H1 (cell line): ENCODE results near the gene MFAP1. TPM values are rescaled to one million over a fixed set of nuclear protein-coding genes. Genes with fewer than 3 reads are reported as not detected.

Experiments
- JUND ChIP-seq: IDR thresholded peaks from 2 replicates; pipeline ENCODE4 v1.6.1; 2011; ENCODE audit warnings: mild to moderate bottlenecking, improper control_type of control experiment, low read length
- MAFK ChIP-seq: IDR thresholded peaks from 2 replicates; pipeline ENCODE4 v1.6.1; 2012; ENCODE audit warnings: low read depth, mild to moderate bottlenecking, improper control_type of control experiment, low read length
- polyA plus RNA-seq, 7 experiments: library from polyadenylated mRNA; depleted of rRNA in 3 of 7; stranded (reverse) in 5 of 7; unstranded in 2 of 7; fragments of >200 nt in 5 of 7; fragments of 200-250 nt in 2 of 7; gene quantifications; 1 replicate in 5 of 7; 2 replicates in 1 of 7; 4 replicates in 1 of 7; pipeline versions ENCODE4 v1.2.1 to v1.2.3, GENCODE V29; 2011 to 2013; ENCODE audit warnings: missing spikeins in 2 of 7, mixed read lengths in 2 of 7
- total RNA-seq: library from RNA; stranded (reverse); fragmentation: NEBNext Ultra II Directional; extraction: Animal tissue kit (Norgen Biotek cat#: 25700); gene quantifications from 2 replicates; pipeline ENCODE4 v1.2.1, GENCODE V29; 2021
- TF ChIP-seq, protein P1 (sequence below), 3 experiments: IDR thresholded peaks; 1 replicate in 2 of 3; 2 replicates in 1 of 3; pipeline versions ENCODE4 v1.5.1 to v1.6.1; 2011; ENCODE audit warnings: low read length in 3 of 3, mild to moderate bottlenecking in 3 of 3, inconsistent platforms in 2 of 3, low read depth in 1 of 3, moderate library complexity in 1 of 3; ENCODE audit not compliant: insufficient read depth in 1 of 3; ENCODE audit errors: control extremely low read depth in 1 of 3

Gene MFAP1
- total and polyA plus RNA-seq, 2 of the 8 experiments (the other 6 are each of a cell fraction or from before 2014, with no cell fraction given) = 23.6 to 36.7 TPM

DNA sequence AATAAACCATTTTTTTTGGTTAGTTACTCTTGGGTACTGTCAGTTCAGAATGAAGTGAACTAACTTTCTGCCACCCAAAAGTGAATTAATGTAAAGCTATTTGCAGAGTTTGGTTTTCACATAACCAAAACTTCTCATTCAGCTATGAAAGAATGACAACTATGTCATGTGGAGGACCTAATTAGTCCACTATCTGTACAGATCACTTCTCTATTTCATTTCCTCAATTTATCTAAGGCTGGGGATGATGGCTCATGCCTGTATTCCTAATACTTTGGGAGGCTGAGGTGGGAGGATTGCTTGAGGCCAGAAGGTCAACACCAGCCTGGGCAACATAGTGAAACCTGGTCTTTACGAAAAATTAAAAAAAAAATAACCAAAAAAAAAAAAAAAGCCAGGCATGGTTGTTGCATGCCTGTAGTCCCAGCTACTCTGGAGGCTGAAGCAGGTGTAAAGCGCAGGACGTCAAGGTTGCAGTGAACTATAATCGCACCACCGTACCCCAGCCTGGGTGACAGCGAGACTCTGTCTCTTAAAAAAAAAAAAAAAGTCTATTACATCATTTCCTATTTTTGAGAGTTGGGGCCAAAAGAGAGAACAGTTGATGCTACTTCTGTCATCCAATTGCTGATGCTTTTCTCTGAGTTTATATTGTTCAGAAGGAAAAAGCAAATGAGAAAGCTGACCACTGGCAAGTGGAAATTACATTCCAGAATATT is 15.4 kb downstream of the MFAP1 start (continued):
- TF ChIP-seq, protein P1, sequence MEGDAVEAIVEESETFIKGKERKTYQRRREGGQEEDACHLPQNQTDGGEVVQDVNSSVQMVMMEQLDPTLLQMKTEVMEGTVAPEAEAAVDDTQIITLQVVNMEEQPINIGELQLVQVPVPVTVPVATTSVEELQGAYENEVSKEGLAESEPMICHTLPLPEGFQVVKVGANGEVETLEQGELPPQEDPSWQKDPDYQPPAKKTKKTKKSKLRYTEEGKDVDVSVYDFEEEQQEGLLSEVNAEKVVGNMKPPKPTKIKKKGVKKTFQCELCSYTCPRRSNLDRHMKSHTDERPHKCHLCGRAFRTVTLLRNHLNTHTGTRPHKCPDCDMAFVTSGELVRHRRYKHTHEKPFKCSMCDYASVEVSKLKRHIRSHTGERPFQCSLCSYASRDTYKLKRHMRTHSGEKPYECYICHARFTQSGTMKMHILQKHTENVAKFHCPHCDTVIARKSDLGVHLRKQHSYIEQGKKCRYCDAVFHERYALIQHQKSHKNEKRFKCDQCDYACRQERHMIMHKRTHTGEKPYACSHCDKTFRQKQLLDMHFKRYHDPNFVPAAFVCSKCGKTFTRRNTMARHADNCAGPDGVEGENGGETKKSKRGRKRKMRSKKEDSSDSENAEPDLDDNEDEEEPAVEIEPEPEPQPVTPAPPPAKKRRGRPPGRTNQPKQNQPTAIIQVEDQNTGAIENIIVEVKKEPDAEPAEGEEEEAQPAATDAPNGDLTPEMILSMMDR (IDR thresholded peaks at IDR 0.05; ENCODE audit: control extremely low read depth in 1 of 3, insufficient read depth in 1 of 3, low read depth in 1 of 3, low read length in 3 of 3) = no peak
- no peak for TF ChIP-seq MAFK
- no peak for TF ChIP-seq JUND
